Peyer's patch (tissue), 4 donors: ENCODE results near the gene DHRSX. TPM values are rescaled to one million over a fixed set of nuclear protein-coding genes. Genes with fewer than 3 reads are reported as not detected.

ENCODE experiments used
- DNase-seq, 3 donors: peaks; one replicate each; pipeline ENCODE4 v3.0.0-alpha.2; 2017 to 2019
- H3K27ac ChIP-seq, 4 donors: fragments of 200-600 bp; sonication (generic); one replicate each; pipeline ENCODE4 v1.5.1; 2016 to 2019
- H3K27me3 ChIP-seq, 2 donors: fragments of 200-600 bp; sonication (generic); one replicate each; pipeline ENCODE4 v1.5.1; 2019
- H3K36me3 ChIP-seq, 3 donors: fragments of 200-600 bp; sonication (generic); one replicate each; pipeline ENCODE4 v1.5.1; 2016 to 2019
- H3K4me1 ChIP-seq, 4 donors: fragments of 200-600 bp; sonication (generic); one replicate each; pipeline ENCODE4 v1.5.1; 2016 to 2019
- H3K4me3 ChIP-seq, 4 donors: fragments of 200-600 bp; sonication (generic); 1 replicate in 3 of 4; 2 replicates in 1 of 4; pipeline ENCODE4 v1.5.1; 2016 to 2019; ENCODE audit warnings: mild to moderate bottlenecking in 1 of 4
- H3K9me3 ChIP-seq, 4 donors: fragments of 200-600 bp; sonication (generic); one replicate each; pipeline ENCODE4 v1.5.1; 2016 to 2019; ENCODE audit warnings: mild to moderate bottlenecking in 1 of 4
- CTCF ChIP-seq, 6 experiments: fragments of 450-650 bp in 4 of 6; fragments of 200-600 bp in 2 of 6; sonication (generic) in 1 of 6; IDR thresholded peaks; one replicate each; pipeline ENCODE4 v1.5.1; 2017 to 2019; ENCODE audit warnings: antibody characterized with exemption in 6 of 6, mild to moderate bottlenecking in 3 of 6, moderate library complexity in 1 of 6
- POLR2A ChIP-seq, 2 donors: fragments of 450-650 bp; IDR thresholded peaks; one replicate each; pipeline ENCODE4 v1.5.1; 2017; ENCODE audit warnings: antibody characterized with exemption in 2 of 2, mild to moderate bottlenecking in 2 of 2, moderate library complexity in 2 of 2
- total RNA-seq, 4 donors: library from RNA; depleted of rRNA; stranded (reverse); fragments of >200 nt; gene quantifications; one replicate each; pipeline ENCODE4 v1.1.0, GENCODE V29; 2016

Gene DHRSX
- total RNA-seq, 4 donors from 2014 or later, result 21.5 to 55.4 (median 40.4) TPM

GRCh38 chrX:2503591-2504500 lies 3.1 kb upstream of the DHRSX start:
- TF ChIP-seq CTCF (IDR thresholded peaks at IDR 0.05) (no peak), POLR2A (IDR thresholded peaks at IDR 0.05) (no peak)
- Histone ChIP-seq H3K27ac (no peak overlapping the region), H3K4me1 (peaks cover 0 to 31% (median 2%) of the 10 kb centered on the region in 4 donors), H3K4me3 (no peak overlapping the region), H3K9me3 (no peaks in the 10 kb centered on the region), H3K27me3 (no peaks in the 10 kb centered on the region), H3K36me3 (no peaks in the 10 kb centered on the region)
- DNase-seq, result no peak

GRCh38 chrX:2502668-2503519 lies 2.1 kb upstream of the DHRSX start:
- Histone ChIP-seq H3K4me3 (no peak overlapping the region), H3K9me3 (no peaks in the 10 kb centered on the region), H3K4me1 (peaks cover 0 to 27% (median 3%) of the 10 kb centered on the region in 4 donors), H3K36me3 (no peaks in the 10 kb centered on the region), H3K27me3 (no peaks in the 10 kb centered on the region), H3K27ac (peak overlapping the region in 1 of 4 donors; percentile 57)
- no peak for TF ChIP-seq CTCF (IDR thresholded peaks at IDR 0.05)
- no peak for TF ChIP-seq POLR2A (IDR thresholded peaks at IDR 0.05)
- DNase-seq, result no peak

- Histone ChIP-seq H3K4me1 (peaks cover 0 to 27% (median 6%) of the 10 kb centered on the region in 4 donors), H3K27ac (peak overlapping the region in 1 of 4 donors; percentile 57), H3K4me3 (no peak overlapping the region), H3K27me3 (no peaks in the 10 kb centered on the region), H3K9me3 (no peaks in the 10 kb centered on the region), H3K36me3 (no peaks in the 10 kb centered on the region)
- DNase-seq, result no peak
- TF ChIP-seq CTCF (IDR thresholded peaks at IDR 0.05) (no peak), POLR2A (IDR thresholded peaks at IDR 0.05) (no peak)
Observed at GRCh38 chrX:2502120-2502667, 1.4 kb upstream of the DHRSX start.

GRCh38 chrX:2501559-2502102 lies 855 bp upstream of the DHRSX start:
- H3K4me1 ChIP-seq, result peaks cover 0 to 27% (median 6%) of the 10 kb centered on the region in 4 donors
- H3K36me3 ChIP-seq, result no peaks in the 10 kb centered on the region
- H3K27me3 ChIP-seq, result no peaks in the 10 kb centered on the region
- TF ChIP-seq CTCF (IDR thresholded peaks at IDR 0.05), result no peak
- no peak for TF ChIP-seq POLR2A (IDR thresholded peaks at IDR 0.05)
- DNase-seq, result no peak
- no peaks in the 10 kb centered on the region for H3K9me3 ChIP-seq
- H3K4me3 ChIP-seq, result no peak overlapping the region
- peak overlapping the region in 1 of 4 donors; percentile 95 for H3K27ac ChIP-seq
